ENCODE results near the gene FAM167B. TPM values are rescaled to one million over a fixed set of nuclear protein-coding genes. Genes with fewer than 3 reads are reported as not detected.
A peak's percentile ranks its signal among the peaks of the same experiment; 100 is the strongest.

The FAM167B gene
- total and polyA plus RNA-seq, 2 of the 4 experiments (the other 2 are of a cell fraction) = 0.18 to 0.53 TPM

- Histone ChIP-seq H2BK120ac (ENCODE audit: low read depth, low read length) (peak overlapping the region; percentile 51), H2BK15ac (ENCODE audit: low read depth, low read length) (peak overlapping the region; percentile 84; the same call in 1 of the 3 replicates), H4K5ac (ENCODE audit: low read depth, low read length) (no peak overlapping the region; the same call in 1 of the 2 replicates), H2BK20ac (ENCODE audit: low read depth, low read length) (peak overlapping the region; percentile 28), H3K4me3 (ENCODE audit: insufficient read depth, low read depth, low read length) (no peak overlapping the region), H3K4me2 (ENCODE audit: low read depth, low read length) (no peak overlapping the region), H3K79me1 (ENCODE audit: low read depth in 1 of 2, low read length in 2 of 2) (no peaks in the 10 kb centered on the region), H2AFZ (replicated peaks; ENCODE audit: low read length, poor library complexity) (peak overlapping the region; percentile 5), H3K14ac (replicated peaks; ENCODE audit: low read depth, low read length) (peak overlapping the region; percentile 66; the same call in 1 of the 2 replicates), H3K27me3 (ENCODE audit: control insufficient read depth, insufficient read depth, low read length) (peaks cover 18% of the 10 kb centered on the region), H3K18ac (ENCODE audit: low read depth, low read length) (no peak overlapping the region; the same call in 1 of the 2 replicates), H3K36me3 (ENCODE audit: control insufficient read depth, insufficient read depth, low read length) (no peaks in the 10 kb centered on the region), H4K20me1 (ENCODE audit: insufficient read depth, low read length) (no peaks in the 10 kb centered on the region), H3K9me3 (ENCODE audit: control insufficient read depth, insufficient read depth, low read length) (no peaks in the 10 kb centered on the region), H3K9me1 (ENCODE audit: insufficient read depth, low read length) (0 out of 2 replicates have a peak, but pooled peaks cover 7% of the 10 kb centered on the region), H3K27ac (ENCODE audit: insufficient read depth, low read length) (no peak overlapping the region), H3K4ac (ENCODE audit: low read depth, low read length) (peak overlapping the region; percentile 62), H4K91ac (ENCODE audit: insufficient read depth, low read depth, low read length) (peak overlapping the region; percentile 61; the same call in 1 of the 2 replicates), H3K9ac (ENCODE audit: low read depth, low read length) (no peak overlapping the region), H3K4me1 (ENCODE audit: control insufficient read depth, insufficient read depth, low read length) (peaks cover 9% of the 10 kb centered on the region; the same call in 1 of the 2 replicates), H3K56ac (ENCODE audit: extremely low read depth, insufficient read depth, low read length) (no peak overlapping the region), H2AK5ac (ENCODE audit: low read depth, low read length) (peak overlapping the region; percentile 90), H3K23ac (ENCODE audit: low read depth, low read length) (no peak overlapping the region; the same call in 1 of the 2 replicates), H2BK5ac (ENCODE audit: low read depth, low read length, poor library complexity, severe bottlenecking) (peak overlapping the region; percentile 46), H4K8ac (ENCODE audit: low read depth in 2 of 2, low read length in 2 of 2) (peak overlapping the region; percentile 22 to 52; a peak in 3 of 4 replicates), H2AK9ac (replicated peaks; ENCODE audit: low read depth, low read length, poor library complexity) (peak overlapping the region; percentile 81)
- DNase-seq (no peak), ATAC-seq (ENCODE audit: low read depth) (no peak)
- WGBS, 2 experiments (ENCODE audit: extremely low coverage in 2 of 2, insufficient read length in 1 of 2) = 67% methylated on average over 7 of the region's 7 CpGs; no CpG with 5 or more reads in 1 of the 2 experiments
- TF ChIP-seq CHD1 (IDR thresholded peaks at IDR 0.05; ENCODE audit: low read depth, low read length) (no peak), SMC3 (IDR thresholded peaks at IDR 0.05; ENCODE audit: low read depth, low read length) (no peak), MAFK (IDR thresholded peaks at IDR 0.05; ENCODE audit: low read depth, low read length) (no peak), MAZ (IDR thresholded peaks at IDR 0.05; ENCODE audit: borderline replicate concordance, low read depth, low read length) (no peak), CTCF (conservative IDR thresholded peaks at IDR 0.05; ENCODE audit: low read depth, low read length) (no peak), RFX5 (IDR thresholded peaks at IDR 0.05; ENCODE audit: low read depth, low read length) (no peak), MXI1 (IDR thresholded peaks at IDR 0.05; ENCODE audit: borderline replicate concordance, low read depth, low read length) (no peak), NFE2L2 (IDR thresholded peaks at IDR 0.05; ENCODE audit: low read depth, low read length) (no peak), POLR2A (IDR thresholded peaks at IDR 0.05; ENCODE audit: low read depth, low read length) (no peak), USF2 (IDR thresholded peaks at IDR 0.05; ENCODE audit: low read depth, low read length) (no peak), BHLHE40 (IDR thresholded peaks at IDR 0.05; ENCODE audit: low read depth, low read length) (no peak)
- dilution Hi-C loops (cut with HindIII; ENCODE audit: low sequenced_read_pairs, unreplicated experiment) (no loop called here), intact Hi-C loops (cut with micrococcal nuclease) (loop anchor here (2.0 kb wide), 1 partner anchor 20 kb away; the partner anchor contains the start of gene HDAC1), in situ Hi-C loops (cut with MboI; ENCODE audit: low sequenced_read_pairs) (no loop called here)
- CTCF ChIA-PET = interaction anchor here (0.6 kb wide), 1 partner anchor 466 kb away, joined by 8 read pairs; no protein-coding TSS in a partner anchor
- no TSS peak for BruUV-seq (replicated peaks)
- POLR2A ChIA-PET (ENCODE audit: unreplicated experiment) = no interaction called here
Observed at GRCh38 chr1:32272557-32273390, 25.8 kb downstream of the FAM167B start.

Measured in IMR-90 (cell line).